GM19455 (cell line): ENCODE data around the gene ZW10.

ENCODE experiments used
- ATAC-seq: cut with Tn5 transposase; IDR thresholded peaks from one replicate; pipeline ENCODE4 v1.9.1; 2021; ENCODE audit not compliant: unreplicated experiment

Gene ZW10

DNA sequence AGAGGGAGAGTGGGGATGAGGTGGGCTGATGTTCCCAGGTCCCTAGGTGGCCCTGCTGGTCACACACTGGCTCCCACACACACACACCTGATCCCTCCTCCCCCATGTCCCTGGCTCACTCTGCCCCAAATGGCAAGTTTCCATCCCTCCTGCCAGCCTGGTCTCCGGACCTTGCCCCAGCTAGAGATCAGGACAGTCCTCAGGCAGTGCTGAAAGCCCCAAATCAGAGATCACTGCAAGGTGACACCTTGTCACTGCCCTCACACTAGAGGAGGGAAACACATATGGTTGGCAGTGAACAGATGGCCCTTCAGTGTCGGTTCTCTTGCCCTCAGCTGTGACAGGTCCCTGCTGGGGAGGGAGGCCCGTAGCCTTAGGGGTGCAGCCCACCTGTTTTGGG lies 75.0 kb downstream of the ZW10 start:
- no peak for ATAC-seq

DNA sequence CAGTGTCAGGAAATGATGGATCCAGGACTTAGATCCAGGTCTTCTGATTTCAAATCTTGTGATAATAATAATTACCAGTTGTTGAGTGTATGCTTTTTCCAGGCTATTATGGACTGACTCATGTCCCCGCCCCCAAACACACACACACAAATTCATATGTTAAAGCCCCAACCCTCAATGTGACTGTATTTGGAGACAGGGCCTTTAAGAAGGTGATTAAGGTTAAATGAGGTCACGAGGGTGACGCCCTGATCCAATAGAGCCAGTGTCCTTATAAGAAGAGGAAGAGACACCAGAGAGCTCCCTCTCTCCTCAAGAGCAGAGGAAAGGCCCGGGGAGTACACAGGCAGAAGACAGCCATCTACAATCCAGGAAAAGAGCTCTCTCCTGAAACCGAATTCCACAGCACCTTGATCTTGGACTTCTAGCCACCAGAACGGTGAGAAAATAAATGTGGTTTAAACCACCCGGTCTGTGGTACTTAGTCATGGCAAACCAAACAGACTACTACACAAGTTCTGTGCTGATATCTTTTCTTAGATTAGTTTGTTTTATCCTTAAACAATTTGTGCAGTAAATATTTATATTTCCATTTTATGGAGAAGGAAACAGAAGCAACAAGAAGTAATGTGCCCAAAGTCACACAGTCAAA lies 75.6 kb downstream of the ZW10 start:
- no peak for ATAC-seq

DNA sequence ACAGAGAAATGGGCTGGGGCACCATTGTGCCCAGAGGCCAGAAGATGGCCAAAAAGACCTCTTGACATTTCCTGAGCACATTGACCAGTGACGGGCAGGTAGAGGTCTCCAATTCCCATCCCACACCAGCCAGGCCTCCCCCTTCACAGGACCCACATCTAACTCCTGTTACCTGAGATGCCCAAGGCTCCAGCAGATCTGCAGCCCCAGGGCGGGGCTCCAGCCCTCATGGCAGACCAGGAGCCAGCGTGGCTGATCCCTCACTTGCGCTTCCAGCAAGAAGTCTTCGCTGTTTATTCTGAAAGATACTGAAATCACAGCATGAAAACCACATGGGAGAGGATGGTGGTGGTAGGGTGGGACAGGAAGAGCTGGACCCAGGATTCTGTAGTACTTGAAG lies 76.4 kb downstream of the ZW10 start:
- ATAC-seq = no peak

DNA sequence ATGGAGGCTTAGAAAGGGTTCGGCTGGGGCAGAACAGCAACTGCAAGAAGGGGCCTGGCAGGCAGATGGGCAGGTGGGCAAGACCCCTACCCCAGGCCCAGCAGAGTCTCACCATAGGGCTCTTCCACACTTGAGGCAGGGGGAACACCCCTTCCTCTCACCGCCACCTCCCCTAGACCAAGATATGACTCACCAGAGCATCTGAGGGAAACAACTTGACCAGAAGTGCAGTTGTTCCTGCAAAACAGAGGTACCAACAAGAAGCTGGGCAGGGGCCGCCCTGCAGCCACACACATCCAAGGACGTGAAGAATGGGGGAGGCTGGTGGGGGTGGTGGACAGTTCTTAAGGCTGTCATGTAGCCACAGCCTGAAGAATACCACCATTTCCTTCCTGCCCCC lies 78.3 kb downstream of the ZW10 start:
- no peak for ATAC-seq

DNA sequence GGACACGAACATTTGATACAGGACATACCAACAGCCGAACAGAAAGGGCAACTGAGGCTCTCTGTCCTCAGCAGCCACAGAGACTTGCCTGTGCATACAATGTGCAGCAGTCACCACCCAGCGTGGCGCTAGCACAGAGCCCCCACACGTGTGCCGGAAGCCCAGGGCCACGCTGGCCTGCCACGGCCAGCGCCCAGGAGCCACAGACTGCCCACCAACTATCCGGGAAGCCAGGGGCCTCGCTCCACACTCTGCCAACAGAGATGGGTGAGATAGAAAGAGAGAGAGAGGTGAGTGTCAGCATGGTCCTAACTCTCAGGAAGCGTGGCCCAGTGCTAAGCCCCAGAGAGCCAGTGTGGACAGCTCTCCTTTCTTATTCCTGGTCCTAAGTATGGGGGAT lies 79.1 kb downstream of the ZW10 start:
- no peak for ATAC-seq

DNA sequence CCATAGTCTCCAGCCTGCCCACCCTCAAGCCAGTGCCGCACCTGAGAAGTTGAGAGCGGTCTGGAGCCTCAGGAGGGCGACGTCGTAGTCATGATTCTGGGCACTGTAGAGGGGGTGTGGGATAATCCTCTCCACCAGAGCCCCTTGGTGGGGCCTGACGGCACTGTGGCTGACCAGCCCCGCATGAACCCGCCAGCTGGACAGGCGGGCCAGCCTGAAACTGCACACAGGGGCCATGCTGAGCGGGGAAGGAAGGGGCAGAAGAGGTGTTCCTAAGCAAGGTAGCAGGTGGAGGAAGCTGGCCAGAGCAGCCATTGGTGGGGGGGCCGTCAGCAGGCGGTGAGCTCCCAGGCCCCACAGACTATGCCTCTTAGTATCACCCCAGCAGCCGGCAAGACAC lies 80.5 kb downstream of the ZW10 start:
- no peak for ATAC-seq

DNA sequence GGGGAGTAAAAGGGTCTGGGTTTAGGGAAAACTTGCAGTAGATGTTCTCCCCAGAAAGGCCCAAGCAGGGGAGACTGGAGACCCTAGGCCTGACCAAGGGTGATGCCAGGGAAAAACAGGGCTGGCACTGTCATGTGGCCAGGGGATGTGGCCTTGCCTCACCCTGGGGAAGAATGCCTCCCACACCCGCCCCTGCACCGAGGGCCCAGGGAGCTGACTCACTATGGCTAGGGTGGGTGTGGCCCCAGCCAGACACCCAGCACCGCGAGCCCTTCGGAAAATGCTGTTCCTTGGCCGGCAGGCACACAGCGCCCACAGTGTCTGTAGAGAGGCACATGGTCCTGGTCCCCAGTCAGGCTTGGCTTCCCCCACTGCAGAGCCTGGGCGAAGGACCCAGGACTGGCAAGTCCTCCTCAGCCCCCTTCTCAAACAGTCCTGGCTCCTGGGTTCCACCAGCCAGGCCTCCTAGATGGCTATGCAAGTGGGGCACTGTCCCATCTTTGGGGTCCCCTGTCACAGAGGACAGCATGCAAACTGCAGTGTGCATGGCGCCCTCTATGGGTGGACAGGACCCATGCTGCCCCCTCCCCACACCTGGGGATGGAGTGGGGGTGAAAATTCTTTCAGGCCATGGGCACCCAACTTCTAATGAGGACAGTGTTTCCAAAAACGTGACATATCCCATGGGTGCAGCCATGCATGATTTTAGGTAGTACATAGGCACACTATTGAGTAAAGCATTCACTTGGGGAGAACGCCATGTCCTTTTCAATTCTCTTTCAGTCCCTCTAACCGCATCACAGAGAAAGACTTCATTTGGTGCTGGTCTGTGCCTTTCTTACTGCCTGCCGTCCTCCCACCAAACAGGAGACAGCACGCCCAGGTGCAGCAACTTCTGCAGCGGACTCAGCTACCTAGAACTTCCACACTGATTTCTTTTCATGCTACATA lies 82.6 kb downstream of the ZW10 start:
- no peak for ATAC-seq

DNA sequence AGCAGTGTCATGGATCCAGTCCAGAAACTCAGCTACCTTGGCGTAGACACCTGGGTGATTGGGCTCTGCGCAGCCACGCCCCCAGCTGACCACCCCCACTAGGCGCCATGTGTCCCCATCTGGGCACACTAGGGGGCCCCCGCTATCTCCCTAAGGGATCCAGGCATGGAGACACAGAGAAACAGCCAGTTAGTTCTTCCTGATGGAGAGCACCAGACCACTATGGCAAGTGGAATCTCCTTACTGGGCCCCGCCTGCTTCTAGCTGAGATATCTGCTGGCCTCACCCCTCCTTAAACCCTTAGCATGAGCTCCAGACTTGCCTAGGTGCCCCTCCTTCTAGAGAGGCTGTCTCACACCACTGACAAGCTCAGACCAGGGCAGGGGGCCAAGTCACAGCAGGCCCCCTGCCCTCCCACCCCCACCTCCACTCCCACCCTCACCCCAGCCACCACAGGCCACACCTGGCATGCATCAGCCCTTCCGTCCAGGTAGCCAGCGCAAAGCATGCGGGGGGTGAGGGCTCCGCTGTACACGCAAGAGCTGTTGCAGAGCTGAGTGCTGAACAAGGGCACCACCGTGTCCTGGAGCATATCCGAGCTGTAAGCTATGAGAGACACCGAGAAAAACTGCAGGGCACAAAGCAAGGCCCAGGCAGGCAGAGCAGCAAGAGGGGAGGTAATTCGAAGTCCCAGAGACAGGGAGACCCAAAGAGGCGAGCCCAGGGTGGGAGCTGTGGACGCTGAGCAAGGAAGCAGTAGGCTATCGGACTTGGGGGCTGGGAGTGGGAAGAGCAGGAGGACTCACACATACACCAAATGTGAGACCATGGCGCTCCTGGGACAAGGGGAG lies 83.5 kb downstream of the ZW10 start:
- no peak for ATAC-seq

DNA sequence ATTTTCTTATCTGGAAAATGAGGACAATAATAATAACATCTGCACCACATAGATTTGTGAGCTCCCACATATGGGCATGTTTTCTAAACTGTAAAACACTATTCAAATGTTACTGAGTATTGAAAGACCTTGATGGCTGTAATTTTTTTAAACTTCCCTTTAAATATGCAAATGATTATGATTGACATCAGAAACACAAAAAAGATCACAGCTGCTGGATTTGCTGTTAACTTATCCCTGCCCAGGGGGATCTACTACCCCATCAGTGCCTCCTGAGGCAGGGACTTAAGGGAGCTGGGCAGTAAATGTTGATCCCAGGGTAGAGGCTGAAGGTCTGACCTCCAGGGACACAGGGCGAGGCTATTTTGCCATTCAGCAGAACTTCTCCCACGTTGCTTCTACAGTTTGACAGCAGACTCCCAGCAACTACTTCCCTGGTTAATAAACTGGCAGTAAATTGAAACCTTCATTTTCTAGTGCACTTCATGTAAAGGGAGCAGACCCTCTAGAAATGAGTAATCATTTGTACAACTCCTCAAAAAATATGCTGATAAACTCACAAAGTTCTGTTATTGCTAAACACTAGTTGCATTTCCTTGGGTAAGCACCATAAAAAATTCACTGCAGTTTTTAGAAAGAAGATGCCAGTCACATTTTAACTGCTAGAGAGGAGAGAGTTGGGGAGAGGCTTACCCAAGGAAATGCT lies 87.7 kb downstream of the ZW10 start:
- ATAC-seq = no peak

DNA sequence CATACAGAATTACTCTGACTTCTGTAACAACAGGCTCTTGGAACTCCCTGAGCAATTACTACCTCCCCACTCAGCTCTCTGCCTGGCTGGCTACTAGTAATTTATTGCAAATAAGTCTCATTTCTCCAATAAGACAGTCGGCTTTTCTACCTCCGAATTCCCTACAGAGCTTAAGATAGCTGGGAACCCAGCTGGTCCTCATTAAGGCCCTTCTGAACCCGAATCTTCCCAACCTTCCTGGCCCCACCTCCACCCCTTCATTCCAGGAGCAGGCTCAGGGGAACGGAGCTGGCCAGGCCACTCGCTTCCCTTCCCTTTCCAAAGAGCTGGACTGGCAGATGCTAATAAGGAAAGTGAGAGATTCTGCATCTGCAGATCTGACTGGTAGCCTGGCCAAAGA lies 89.0 kb downstream of the ZW10 start:
- ATAC-seq = no peak

DNA sequence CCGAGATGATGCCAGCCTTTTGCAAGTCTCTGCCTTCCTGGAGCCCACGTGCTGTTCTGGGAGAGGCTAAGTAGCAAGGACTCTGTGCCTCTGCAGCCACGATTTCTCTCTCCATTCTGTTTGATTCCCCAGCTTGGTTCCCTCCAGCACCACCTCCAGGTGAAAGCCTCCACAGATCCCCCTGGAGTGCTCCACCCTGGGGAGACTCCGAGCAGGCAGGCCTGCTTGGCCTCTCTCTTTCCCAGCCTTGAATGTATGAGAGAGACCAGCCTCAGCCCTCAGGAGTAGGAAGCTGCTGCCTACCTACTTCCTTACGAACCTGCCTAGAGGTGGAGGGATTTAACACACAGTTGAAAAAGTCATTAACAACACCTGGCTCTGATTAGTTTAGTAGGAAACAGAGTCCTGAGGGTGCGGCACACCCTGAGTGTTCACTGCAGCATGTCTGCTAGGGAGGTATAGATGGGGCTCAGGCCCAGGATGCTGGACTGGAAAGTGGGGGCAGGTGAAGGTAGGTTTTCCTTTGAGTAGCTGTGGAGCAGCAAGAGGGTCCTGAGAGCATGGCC lies 89.9 kb downstream of the ZW10 start:
- no peak for ATAC-seq
